PFSK-1 (cell line): Measurements from ENCODE around the gene LMO4.

ENCODE experiments used
- FOXP2 ChIP-seq: optimal IDR thresholded peaks from 2 replicates; pipeline ENCODE3; 2011; ENCODE audit warnings: borderline replicate concordance, control low read depth, inconsistent platforms; ENCODE audit not compliant: insufficient read depth; ENCODE audit errors: extremely low read length, extremely low read depth
- POLR2AphosphoS5 ChIP-seq: IDR thresholded peaks from 2 replicates; pipeline ENCODE4 v1.6.1; 2012; ENCODE audit warnings: low read depth, mild to moderate bottlenecking, control low read depth, low read length, moderate library complexity
- REST ChIP-seq, 2 experiments: IDR thresholded peaks; 2 replicates each; pipeline versions ENCODE4 v1.6.1 to v1.8.0; 2011 to 2012; ENCODE audit warnings: low read depth in 2 of 2, low read length in 2 of 2, control low read depth in 1 of 2, inconsistent platforms in 1 of 2, mild to moderate bottlenecking in 1 of 2, moderate library complexity in 1 of 2; ENCODE audit not compliant: insufficient read depth in 1 of 2
- SIN3A ChIP-seq: IDR thresholded peaks from 2 replicates; pipeline ENCODE4 v1.6.1; 2012; ENCODE audit warnings: mild to moderate bottlenecking, low read length, moderate library complexity, borderline replicate concordance; ENCODE audit not compliant: insufficient read depth
- TAF1 ChIP-seq: IDR thresholded peaks from 2 replicates; pipeline ENCODE4 v1.6.1; 2012; ENCODE audit warnings: low read length, control low read depth, borderline replicate concordance; ENCODE audit not compliant: insufficient read depth

DNA sequence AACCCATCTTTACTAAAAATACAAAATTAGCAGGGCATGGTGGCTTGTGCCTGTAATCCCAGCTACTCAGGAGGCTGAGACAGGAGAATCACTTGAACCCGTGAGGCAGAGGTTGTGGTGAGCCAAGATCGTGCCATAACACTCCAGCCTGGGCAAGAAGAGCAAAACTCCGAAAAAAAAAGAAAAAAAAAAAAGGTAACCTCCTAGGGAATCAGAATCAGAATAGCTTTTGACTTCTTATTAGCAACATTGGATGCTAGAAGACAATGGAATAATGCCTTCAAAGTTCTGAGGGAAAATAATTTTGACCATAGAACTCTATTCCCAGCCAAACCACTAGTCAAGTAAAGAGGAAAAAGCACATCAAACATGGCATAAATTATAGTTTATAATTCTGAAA, 60.9 kb downstream of the LMO4 start:
- no peak for TF ChIP-seq POLR2AphosphoS5
- no peak for TF ChIP-seq SIN3A
- TF ChIP-seq REST (IDR thresholded peaks at IDR 0.05; ENCODE audit: insufficient read depth in 1 of 2, low read depth in 2 of 2, low read length in 2 of 2) = no peak
- TF ChIP-seq TAF1 = no peak
- no peak for TF ChIP-seq FOXP2
